Osteocyte (in vitro differentiated cells): ENCODE data around the gene DNAJC4. TPM values are rescaled to one million over a fixed set of nuclear protein-coding genes. Genes with fewer than 3 reads are reported as not detected.
A peak's percentile ranks its signal among the peaks of the same experiment; 100 is the strongest.

ENCODE experiments used
- DNase-seq: peaks from one replicate; pipeline ENCODE4 v3.0.0; 2021; ENCODE audit warnings: mixed read lengths; ENCODE audit not compliant: unreplicated experiment; ENCODE audit errors: extremely low spot score
- H3K27ac Mint-ChIP-seq: one replicate; pipeline ENCODE4 v1.8.0; 2021; ENCODE audit warnings: mild to moderate bottlenecking, mixed read lengths; ENCODE audit not compliant: unreplicated experiment
- H3K27me3 Mint-ChIP-seq: one replicate; pipeline ENCODE4 v1.8.0; 2021; ENCODE audit warnings: mixed read lengths; ENCODE audit not compliant: unreplicated experiment
- H3K36me3 Mint-ChIP-seq: one replicate; pipeline ENCODE4 v1.8.0; 2021; ENCODE audit warnings: mixed read lengths; ENCODE audit not compliant: unreplicated experiment
- H3K4me1 Mint-ChIP-seq: one replicate; pipeline ENCODE4 v1.8.0; 2021; ENCODE audit warnings: mixed read lengths; ENCODE audit not compliant: unreplicated experiment
- H3K4me3 Mint-ChIP-seq: one replicate; pipeline ENCODE4 v1.8.0; 2021; ENCODE audit warnings: mild to moderate bottlenecking, moderate library complexity, mixed read lengths; ENCODE audit not compliant: unreplicated experiment
- H3K9me3 Mint-ChIP-seq: one replicate; pipeline ENCODE4 v1.8.0; 2021; ENCODE audit warnings: mixed read lengths; ENCODE audit not compliant: unreplicated experiment
- CTCF ChIP-seq: fragments of 200-600 bp; sonication (generic); IDR thresholded peaks from 2 replicates; pipeline ENCODE4 v1.5.0; 2021; ENCODE audit warnings: antibody characterized with exemption, mild to moderate bottlenecking, moderate library complexity
- total RNA-seq: library from RNA; stranded (reverse); gene quantifications from 2 replicates; pipeline ENCODE4 v1.2.1, GENCODE V29; 2021

DNAJC4 gene
- total RNA-seq, 1 donor from 2014 or later = 49.9 TPM

DNA sequence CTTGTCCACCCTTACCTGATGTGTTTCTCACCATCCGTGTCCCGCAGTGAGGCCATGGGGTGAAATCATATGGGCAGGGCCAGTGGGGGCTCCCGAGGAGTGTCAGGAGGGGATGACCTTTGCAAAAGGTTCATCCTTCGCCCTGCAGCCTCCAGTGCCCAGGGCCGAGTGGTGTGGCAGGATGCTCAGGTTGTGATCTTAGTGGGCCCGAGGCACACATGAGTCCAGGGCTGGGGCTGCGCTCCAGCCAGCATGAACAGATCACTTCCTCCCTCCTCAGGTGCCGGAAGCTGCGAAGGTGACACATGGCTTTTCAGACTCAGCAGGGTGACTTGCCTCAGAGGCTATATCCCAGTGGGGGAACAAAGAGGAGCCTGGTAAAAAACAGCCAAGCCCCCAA lies 7.7 kb downstream of the DNAJC4 start:
- DNase-seq = no peak
- H3K36me3 Mint-ChIP-seq = peaks cover 4% of the 10 kb centered on the region
- H3K9me3 Mint-ChIP-seq = no peaks in the 10 kb centered on the region
- H3K4me1 Mint-ChIP-seq = peaks cover 32% of the 10 kb centered on the region
- TF ChIP-seq CTCF = no peak
- H3K27ac Mint-ChIP-seq = peak overlapping the region; percentile 13
- no peak overlapping the region for H3K4me3 Mint-ChIP-seq
- no peaks in the 10 kb centered on the region for H3K27me3 Mint-ChIP-seq

- H3K27me3 Mint-ChIP-seq = no peaks in the 10 kb centered on the region
- DNase-seq = no peak
- H3K9me3 Mint-ChIP-seq = no peaks in the 10 kb centered on the region
- H3K4me1 Mint-ChIP-seq = peaks cover 36% of the 10 kb centered on the region
- peak overlapping the region; percentile 68 for H3K27ac Mint-ChIP-seq
- no peak for TF ChIP-seq CTCF
- no peak overlapping the region for H3K4me3 Mint-ChIP-seq
- peaks cover 11% of the 10 kb centered on the region for H3K36me3 Mint-ChIP-seq
Observed at GRCh38 chr11:64238999-64239398, 8.7 kb downstream of the DNAJC4 start.

- Mint-ChIP-seq H3K36me3 (peaks cover 14% of the 10 kb centered on the region), H3K27me3 (no peaks in the 10 kb centered on the region), H3K27ac (peak overlapping the region; percentile 96), H3K4me1 (peaks cover 42% of the 10 kb centered on the region), H3K9me3 (no peaks in the 10 kb centered on the region), H3K4me3 (peak overlapping the region; percentile 91)
- TF ChIP-seq CTCF = no peak
- no peak for DNase-seq
Observed at GRCh38 chr11:64239662-64240434, 9.5 kb downstream of the DNAJC4 start.

GRCh38 chr11:64240435-64241240 lies 10.3 kb downstream of the DNAJC4 start, which contains the start of gene FKBP2:
TSS of gene FKBP2 (plus strand) at chr11:64241095. CDS start at chr11:64242388, 1,293 bp downstream.
- Mint-ChIP-seq H3K27ac (peak within 1 kb of the TSS; percentile 96), H3K27me3 (no peaks in the 10 kb centered on the region), H3K4me3 (peak within 1 kb of the TSS; percentile 91), H3K9me3 (no peaks in the 10 kb centered on the region), H3K36me3 (peaks cover 12% of the 10 kb centered on the region), H3K4me1 (peaks cover 39% of the 10 kb centered on the region)
- DNase-seq = peak; percentile 100
- TF ChIP-seq CTCF = no peak

DNA sequence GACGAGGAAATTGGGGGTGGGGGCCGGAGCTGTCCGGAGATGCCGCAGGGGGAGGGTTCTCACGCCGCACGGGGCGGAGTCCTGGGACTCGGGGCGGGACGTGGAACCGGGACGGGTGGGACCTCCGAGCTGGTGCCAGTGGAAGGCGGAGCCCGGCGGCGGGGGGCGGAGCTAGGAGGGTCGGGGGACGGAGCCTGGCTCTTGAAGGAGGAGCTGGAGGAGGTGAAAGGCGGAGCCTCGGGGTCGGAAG lies 10.8 kb downstream of the DNAJC4 start:
- DNase-seq = peak; percentile 100
- peak overlapping the region; percentile 91 for H3K4me3 Mint-ChIP-seq
- H3K4me1 Mint-ChIP-seq = peaks cover 37% of the 10 kb centered on the region
- no peaks in the 10 kb centered on the region for H3K9me3 Mint-ChIP-seq
- no peaks in the 10 kb centered on the region for H3K27me3 Mint-ChIP-seq
- no peak for TF ChIP-seq CTCF
- H3K36me3 Mint-ChIP-seq = peaks cover 12% of the 10 kb centered on the region
- peak overlapping the region; percentile 96 for H3K27ac Mint-ChIP-seq
